DMS153 (cell line): ENCODE data around the gene CHKB.
"Not testable (repeated sequence)": the region's sequence is repeated elsewhere in the genome, so short reads cannot be mapped to it uniquely, and the experiment has no call there.

Source experiments
- DNase-seq: peaks from one replicate; lab custom pipeline; 2025; lab: John Stamatoyannopoulos, UW

The CHKB gene

GRCh38 chr22:50547263-50547985 is 35.2 kb downstream of the CHKB start:
- DNase-seq, result no peak

DNA sequence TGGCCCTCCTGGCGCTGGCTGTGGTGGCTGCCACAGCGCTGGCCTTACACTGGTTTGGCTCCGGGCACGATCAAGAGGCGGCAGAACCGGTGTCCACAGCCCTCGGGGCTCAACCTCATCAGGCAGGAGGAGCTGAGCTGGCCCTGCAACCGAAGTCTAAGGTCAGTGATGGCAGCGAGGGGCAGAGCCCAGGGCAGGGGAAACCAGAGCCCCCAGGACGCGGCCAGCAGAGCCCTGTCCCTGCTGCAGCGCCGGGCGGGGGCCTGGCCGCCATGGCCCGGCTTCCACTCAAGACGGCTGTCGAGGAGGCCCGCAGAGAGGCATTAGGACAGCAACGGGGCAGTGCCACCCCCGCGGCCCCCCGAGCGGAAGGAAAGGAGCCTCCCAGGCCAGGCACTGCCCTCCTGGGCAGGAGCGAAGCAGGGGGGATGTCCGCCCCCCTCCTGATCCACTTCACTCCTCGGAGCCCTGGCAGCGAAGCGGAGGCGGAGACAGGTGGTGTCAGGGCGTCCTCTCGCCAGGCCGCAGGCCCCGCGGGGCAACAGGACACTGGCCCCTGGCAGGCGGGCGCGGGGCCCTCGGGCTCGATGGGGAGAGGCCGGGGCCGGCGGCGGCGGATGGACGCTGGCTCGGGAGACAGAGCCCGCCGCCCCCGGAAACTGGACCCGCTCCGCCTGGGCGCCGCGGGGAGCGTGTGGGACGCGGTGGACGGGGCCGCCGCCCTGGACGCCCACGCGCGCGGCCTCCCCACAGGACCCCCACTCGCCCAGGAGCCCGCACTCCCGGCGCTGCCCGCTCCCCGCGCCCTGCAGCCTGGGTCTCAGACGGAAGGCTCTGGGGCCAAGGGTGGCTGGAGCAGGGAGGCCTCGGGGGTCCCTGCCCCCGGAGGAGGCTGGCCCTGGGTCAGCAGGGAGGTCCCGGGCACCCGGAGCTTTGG is 36.1 kb downstream of the CHKB start:
- no peak for DNase-seq

DNA sequence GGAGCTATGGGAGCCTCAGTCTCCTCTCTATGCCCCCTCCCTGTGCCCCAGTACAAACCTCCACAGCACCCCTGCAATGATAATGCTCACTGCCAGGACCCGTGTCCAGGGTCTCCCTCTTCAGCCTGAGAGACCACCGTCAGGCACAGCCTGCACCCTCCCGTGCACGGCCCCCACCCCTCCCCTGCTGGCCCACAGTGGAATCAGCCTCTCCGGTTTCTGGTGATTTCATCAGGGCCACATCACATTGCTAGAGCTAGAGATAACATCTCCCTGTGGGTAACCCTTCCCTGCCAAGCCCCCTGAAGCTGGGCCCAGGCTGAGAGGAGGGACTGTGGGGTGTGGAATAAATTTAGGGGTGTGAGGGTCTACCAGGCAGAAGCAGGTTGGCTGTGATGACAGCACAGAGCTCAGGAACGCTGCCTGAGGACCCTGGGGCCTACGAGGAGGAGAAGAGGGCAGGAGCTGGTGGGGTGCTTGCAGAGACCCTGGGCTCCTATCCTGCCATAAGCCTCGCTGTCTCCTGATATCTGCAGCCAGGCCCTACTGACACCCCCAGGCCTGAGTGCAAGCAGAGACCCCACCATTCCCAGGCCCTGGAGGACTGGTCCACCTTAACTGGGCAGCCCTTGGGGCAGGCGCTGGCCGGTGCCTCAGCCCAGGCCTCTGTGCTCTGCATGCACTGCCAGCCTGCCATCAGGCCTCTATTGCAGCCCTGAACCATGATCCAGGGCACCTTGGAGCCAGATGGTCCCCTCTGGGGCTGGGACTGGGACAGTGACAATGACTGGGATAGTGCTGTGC is 36.9 kb downstream of the CHKB start, which contains the start of gene KLHDC7B:
TSS of gene KLHDC7B (plus strand) at position 378 of the 804 bp plus-strand sequence. CDS start at position 723, 345 bp downstream.
- DNase-seq, result no peak

DNA sequence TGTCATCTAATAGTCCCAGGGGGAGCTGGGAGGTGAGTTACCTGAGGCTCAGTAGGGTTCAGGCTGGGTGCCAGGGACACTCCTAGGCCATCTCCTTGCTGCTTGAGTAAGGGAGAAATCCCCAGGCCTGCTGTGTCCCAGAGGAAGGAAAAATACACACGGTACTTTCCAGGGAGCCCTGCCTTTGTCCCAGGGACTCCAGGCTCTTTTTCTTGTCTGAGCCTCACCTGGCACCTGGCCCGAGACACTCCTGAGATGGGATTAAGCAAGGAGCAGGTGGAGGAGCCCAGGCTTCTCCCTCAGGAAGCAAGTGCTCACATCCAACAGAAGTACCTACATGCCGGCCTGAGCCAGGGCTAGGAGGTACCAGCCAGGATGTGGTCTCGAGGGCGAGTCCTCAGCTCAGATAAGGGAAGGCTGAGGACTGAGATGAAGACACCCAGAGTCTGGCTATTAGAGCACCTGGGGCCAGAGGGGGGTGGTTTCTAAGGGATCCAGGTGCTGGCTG is 37.8 kb downstream of the CHKB start:
- DNase-seq, result no peak

DNA sequence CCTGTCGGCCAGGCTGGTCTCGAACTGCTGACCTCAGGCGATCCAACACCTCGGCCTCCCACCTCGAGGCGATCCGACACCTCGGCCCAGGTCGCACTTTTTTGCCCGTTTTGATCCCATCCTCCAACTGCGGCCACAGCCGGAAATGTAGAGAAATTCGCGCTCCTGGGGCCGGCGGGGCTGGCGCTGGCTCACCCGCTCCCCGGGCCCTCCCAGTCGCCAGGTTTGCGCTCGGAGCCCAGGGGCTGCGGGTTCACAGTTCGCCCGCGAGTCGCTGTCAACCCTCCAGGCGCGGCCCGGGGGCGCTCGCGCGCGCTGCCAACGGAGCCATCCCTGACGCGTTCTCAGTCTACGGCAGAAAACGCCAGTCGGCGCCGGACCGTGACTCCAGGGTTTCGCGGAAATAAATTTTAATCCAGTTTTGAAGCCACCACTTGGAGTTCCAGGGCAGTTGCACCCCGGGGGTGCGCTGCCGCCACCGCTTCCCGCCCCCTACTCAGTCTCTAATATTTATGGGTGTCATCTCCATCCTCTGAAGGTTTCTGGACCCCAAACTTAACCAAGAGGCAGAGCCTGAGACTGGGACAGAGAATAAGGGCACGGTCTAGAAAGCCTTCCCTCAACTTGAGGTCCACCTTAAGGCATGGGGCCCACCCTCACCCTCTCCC is 38.4 kb downstream of the CHKB start:
- peak; percentile 68 for DNase-seq

GRCh38 chr22:50542416-50542927 is 40.2 kb downstream of the CHKB start:
- DNase-seq, result no peak

- not testable (repeated sequence) for DNase-seq
These were observed 41.0 kb downstream of the CHKB start for GRCh38 chr22:50541667-50542026.

DNA sequence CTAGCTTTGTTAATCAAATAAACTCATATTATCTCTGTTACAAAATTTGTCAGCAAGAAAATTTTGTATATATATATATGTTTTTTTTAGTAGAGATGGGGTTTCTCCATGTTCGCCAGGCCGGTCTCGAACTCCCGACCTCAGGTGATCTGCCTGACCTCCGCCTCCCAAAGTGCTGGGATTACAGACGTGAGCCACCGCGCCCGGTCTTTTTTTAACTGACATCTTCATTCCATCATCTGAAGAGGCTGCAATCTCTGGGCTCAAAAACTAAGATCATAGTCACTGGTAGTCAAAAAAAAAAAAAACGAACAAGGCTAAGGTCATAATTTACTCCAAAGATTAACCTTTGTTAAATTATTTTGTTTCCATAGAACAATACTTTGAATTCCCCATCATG is 42.3 kb downstream of the CHKB start:
- DNase-seq, result no peak

DNA sequence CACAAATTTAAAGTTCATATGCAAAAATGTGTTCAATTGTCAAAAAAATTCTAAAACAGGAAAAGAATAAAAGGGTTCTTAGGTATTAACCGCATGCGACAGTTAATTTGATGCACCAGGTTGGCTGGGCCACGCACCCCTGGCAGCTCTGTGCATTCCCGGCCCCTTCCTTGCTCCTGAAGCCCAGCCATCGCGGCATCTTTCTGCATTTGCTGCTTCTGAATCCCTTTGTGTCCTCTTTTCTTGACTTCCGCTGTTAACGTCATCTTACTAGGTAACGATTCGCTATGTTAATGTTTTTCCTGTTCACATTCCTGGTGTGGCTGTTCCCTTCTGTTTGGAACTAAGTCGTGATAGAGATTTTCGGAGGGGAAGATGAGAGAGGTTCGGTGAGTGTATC is 44.9 kb downstream of the CHKB start:
- DNase-seq, result no peak

GRCh38 chr22:50536226-50536625 is 46.4 kb downstream of the CHKB start:
- DNase-seq, result no peak

DNA sequence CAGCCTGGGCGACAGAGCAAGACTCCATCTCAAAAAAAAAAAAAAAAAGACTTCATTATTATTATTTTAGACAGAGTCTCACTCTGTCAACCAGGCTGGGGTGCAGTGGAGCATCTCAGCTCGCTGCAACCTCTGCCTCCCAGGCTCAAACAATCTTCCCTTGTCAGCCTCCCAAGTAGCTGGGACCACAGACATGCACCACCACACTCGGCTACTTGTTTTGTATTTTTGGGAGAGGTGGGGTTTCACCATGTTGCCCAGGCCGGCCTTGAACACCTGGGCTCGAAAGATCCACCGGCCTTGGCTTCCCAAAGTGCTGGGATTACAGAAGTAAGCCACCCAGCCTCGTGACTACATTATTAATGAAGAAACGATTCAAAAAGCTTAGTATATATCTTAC is 47.5 kb downstream of the CHKB start:
- DNase-seq, result no peak

- DNase-seq, result not testable (repeated sequence)
These were observed 48.6 kb downstream of the CHKB start for GRCh38 chr22:50533856-50534711.

DNA sequence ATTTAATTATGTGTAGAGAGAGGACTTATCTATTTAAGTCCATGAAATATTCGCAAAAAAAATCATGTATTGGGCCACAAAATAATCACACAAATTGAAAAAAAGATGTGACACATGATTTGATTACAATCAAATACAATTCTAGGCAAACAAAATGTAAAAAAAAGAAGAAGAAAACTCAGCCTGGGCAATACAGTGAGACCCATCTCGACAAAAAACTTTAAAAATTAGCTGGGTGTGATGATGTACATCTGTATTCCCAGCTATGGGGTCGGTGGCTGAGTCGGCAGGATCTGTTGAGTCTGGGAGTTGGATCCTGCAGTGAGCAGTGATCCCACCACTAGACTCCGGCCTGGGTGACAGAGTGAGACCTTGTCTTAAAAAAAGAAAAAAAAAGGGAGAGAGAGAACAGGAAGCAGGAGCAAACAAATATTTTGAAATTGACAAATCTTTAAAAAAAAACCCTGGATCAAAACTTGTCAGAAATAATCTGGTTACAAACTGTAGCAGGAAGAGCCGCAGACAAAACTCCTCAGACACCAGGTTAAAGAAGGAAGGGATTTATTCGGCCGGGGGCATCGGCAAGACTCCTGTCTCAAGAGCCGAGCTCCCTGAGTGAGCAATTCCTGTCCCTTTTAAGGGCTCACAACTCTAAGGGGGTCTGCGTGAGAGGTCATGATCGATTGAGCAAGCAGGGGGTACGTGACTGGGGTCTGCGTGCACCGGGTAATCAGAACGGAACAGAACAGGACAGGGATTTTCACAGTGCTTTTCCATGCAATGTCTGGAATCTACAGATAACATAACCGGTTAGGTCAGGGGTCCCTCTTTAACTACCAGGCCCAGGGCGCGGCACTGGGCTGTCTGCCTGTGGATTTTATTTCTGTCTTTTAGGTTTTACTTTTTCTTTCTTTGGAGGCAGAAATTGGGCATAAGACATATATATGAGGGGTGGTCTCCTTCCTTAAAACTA is 49.5 kb downstream of the CHKB start:
- no peak for DNase-seq

DNA sequence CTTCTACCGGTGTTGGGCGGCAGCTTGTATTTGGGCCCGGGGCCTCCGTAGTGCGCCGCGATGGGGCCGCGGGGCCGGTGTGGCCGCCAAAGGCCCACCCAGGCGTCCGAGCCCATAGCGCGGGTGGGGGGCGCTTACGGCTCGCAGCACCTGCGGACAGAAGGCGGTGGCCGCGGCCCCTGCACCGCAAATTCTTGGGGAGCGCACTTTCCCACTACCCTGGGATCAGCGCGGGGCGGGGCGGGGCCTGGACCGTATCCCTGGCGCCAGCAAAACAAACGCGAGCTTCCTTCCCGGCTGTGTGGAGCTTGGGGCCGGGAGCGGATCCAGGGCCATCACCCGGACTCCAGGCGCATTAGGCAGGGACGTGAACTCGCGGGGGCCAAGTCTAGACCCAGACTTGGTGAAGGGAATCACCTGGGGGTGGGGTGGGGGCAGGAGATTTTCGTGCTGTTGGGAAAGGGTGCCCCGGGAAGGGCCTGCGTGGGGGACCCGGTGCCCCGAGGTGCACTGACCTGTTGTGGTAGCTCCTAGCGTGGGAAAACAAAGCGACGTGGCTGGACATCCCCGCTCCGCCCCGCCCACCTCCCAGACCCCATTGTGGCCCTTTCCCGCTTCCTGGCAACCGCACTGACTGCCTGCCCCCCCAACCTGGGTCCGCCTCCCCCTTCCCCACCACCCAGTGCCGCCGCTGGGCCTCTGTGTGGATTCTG is 50.5 kb downstream of the CHKB start:
- DNase-seq, result peak; percentile 24

GRCh38 chr22:50531546-50531961 is 51.1 kb downstream of the CHKB start:
- no peak for DNase-seq

- peak; percentile 43 for DNase-seq
These were observed 51.6 kb downstream of the CHKB start for GRCh38 chr22:50530877-50531545.

GRCh38 chr22:50530580-50530876 is 52.1 kb downstream of the CHKB start:
- DNase-seq, result no peak
